NCI-H128 (cell line): ENCODE data around the gene NABP2.
"Not testable (repeated sequence)": the region's sequence is repeated elsewhere in the genome, so short reads cannot be mapped to it uniquely, and the experiment has no call there.

Experiments used
- DNase-seq: peaks from one replicate; lab custom pipeline; 2025; ENCODE audit not compliant: unreplicated experiment; lab: John Stamatoyannopoulos, UW

The NABP2 gene

DNA sequence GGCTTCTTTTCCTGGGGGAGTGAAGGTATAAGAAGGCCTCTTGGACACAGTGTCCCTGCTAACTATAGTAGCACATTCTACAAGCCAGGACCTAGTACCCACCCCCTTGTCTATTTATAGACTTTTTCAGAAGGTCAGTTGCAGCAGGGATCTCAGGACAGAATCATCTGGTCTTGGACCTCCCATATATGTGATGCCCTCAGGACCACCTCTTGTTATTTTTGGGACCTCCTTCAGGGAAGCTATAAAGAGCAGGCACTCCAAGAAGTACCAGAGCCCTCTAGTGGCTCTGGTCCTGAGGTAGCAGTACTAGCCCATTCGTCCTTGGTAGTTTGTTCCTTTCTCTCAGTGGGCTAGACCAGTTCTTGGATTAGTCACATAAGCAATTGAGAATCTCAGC is 46.9 kb downstream of the NABP2 start:
- DNase-seq = no peak

- DNase-seq = not testable (repeated sequence)
Observed at GRCh38 chr12:56272468-56272867, 48.3 kb downstream of the NABP2 start.

- no peak for DNase-seq
Observed at GRCh38 chr12:56274299-56274698, 50.2 kb downstream of the NABP2 start.

GRCh38 chr12:56278905-56279304 is 54.8 kb downstream of the NABP2 start:
- no peak for DNase-seq
